Neural cell (in vitro differentiated cells): ENCODE measurements around the gene UCN2. TPM values are rescaled to one million over a fixed set of nuclear protein-coding genes. Genes with fewer than 3 reads are reported as not detected.

Experiments used
- H2AFZ ChIP-seq: fragments of 200-600, 300-800 bp; sonication (generic), shearing (Covaris generic); 2 replicates; pipeline ENCODE4 v1.6.0; 2014; ENCODE audit warnings: low read depth, mild to moderate bottlenecking, antibody characterized with exemption, low read length, moderate library complexity
- H3F3A ChIP-seq: fragments of 200-600 bp; shearing (Covaris generic); 2 replicates; pipeline ENCODE4 v1.6.1; 2016; ENCODE audit warnings: mild to moderate bottlenecking, moderate library complexity, mixed read lengths, antibody characterized with exemption, low read length; ENCODE audit not compliant: insufficient read depth, poor library complexity, severe bottlenecking
- H3K27ac ChIP-seq: fragments of 200-600, 300-800 bp; sonication (generic), shearing (Covaris generic); 2 replicates; pipeline ENCODE4 v1.5.1; 2014; ENCODE audit warnings: mild to moderate bottlenecking, low read length, moderate library complexity
- H3K27me3 ChIP-seq: fragments of 300-800, 200-600 bp; sonication (generic), shearing (Covaris generic); 2 replicates; pipeline ENCODE4 v1.6.0; 2014; ENCODE audit warnings: mild to moderate bottlenecking, low read depth, low read length, moderate library complexity; ENCODE audit not compliant: insufficient read depth
- H3K36me3 ChIP-seq: fragments of 300-800, 200-600 bp; sonication (generic), shearing (Covaris generic); 2 replicates; pipeline ENCODE4 v1.5.1; 2014; ENCODE audit warnings: mild to moderate bottlenecking, antibody characterized with exemption, low read length, moderate library complexity; ENCODE audit not compliant: insufficient read depth
- H3K4me2 ChIP-seq: fragments of 300-800, 200-600 bp; sonication (generic), shearing (Covaris generic); 2 replicates; pipeline ENCODE4 v1.6.0; 2014; ENCODE audit warnings: mild to moderate bottlenecking, low read length
- H3K4me3 ChIP-seq: fragments of 300-800, 200-600 bp; sonication (generic), shearing (Covaris generic); 2 replicates; pipeline ENCODE4 v1.5.1; 2014; ENCODE audit warnings: mild to moderate bottlenecking, low read length, moderate library complexity
- H3K79me2 ChIP-seq: fragments of 200-600 bp; shearing (Covaris generic); replicated peaks from 2 replicates; pipeline ENCODE4 v1.6.0; 2014; ENCODE audit warnings: mild to moderate bottlenecking, low read length, moderate library complexity; ENCODE audit not compliant: insufficient read depth
- H3K9ac ChIP-seq: fragments of 300-800, 200-600 bp; sonication (generic), shearing (Covaris generic); 2 replicates; pipeline ENCODE4 v1.6.1; 2016; ENCODE audit warnings: mild to moderate bottlenecking, low read length, mixed read lengths
- H3K9me2 ChIP-seq: fragments of 200-600 bp; shearing (Covaris generic); 2 replicates; pipeline ENCODE4 v1.6.1; 2016; ENCODE audit warnings: mild to moderate bottlenecking, low read length, mixed read lengths; ENCODE audit not compliant: insufficient read depth
- H3K9me3 ChIP-seq: fragments of 200-600, 300-800 bp; sonication (generic), shearing (Covaris generic); 2 replicates; pipeline ENCODE4 v1.6.1; 2016; ENCODE audit warnings: mild to moderate bottlenecking, mixed run types, low read length, moderate library complexity, mixed read lengths
- H4K20me1 ChIP-seq: fragments of 200-600 bp; shearing (Covaris generic); 2 replicates; pipeline ENCODE4 v1.6.1; 2016; ENCODE audit warnings: mild to moderate bottlenecking, mixed run types; ENCODE audit not compliant: insufficient read depth
- CTCF ChIP-seq: fragments of 450-650 bp; IDR thresholded peaks from 2 replicates; pipeline ENCODE4 v1.5.1; 2014; ENCODE audit warnings: antibody characterized with exemption, mild to moderate bottlenecking, moderate library complexity; ENCODE audit not compliant: poor library complexity, severe bottlenecking
- EP300 ChIP-seq: fragments of 450-650 bp; conservative IDR thresholded peaks from 2 replicates; pipeline ENCODE4 v1.6.1; 2014; ENCODE audit warnings: antibody characterized with exemption, mild to moderate bottlenecking, moderate library complexity; ENCODE audit not compliant: poor library complexity, severe bottlenecking
- EZH2 ChIP-seq: fragments of 200-600, 300-800 bp; shearing (Covaris generic), sonication (generic); IDR thresholded peaks from 2 replicates; pipeline ENCODE4 v1.6.1; 2014; ENCODE audit warnings: antibody characterized with exemption, low read length, borderline replicate concordance, mild to moderate bottlenecking; ENCODE audit not compliant: insufficient read depth, poor library complexity, severe bottlenecking
- MXI1 ChIP-seq: fragments of 450-650 bp; conservative IDR thresholded peaks from 2 replicates; pipeline ENCODE4 v1.6.1; 2014; ENCODE audit warnings: antibody characterized with exemption, mild to moderate bottlenecking; ENCODE audit not compliant: poor library complexity, severe bottlenecking
- POLR2AphosphoS5 ChIP-seq: IDR thresholded peaks from 2 replicates; pipeline ENCODE4 v1.6.1; 2012
- RAD21 ChIP-seq: fragments of 450-650 bp; conservative IDR thresholded peaks from 2 replicates; pipeline ENCODE4 v1.6.1; 2014; ENCODE audit warnings: antibody characterized with exemption, mild to moderate bottlenecking, moderate library complexity
- REST ChIP-seq: IDR thresholded peaks from 2 replicates; pipeline ENCODE4 v1.6.1; 2012; ENCODE audit warnings: borderline replicate concordance
- SMC3 ChIP-seq: fragments of 450-650 bp; conservative IDR thresholded peaks from 2 replicates; pipeline ENCODE4 v1.6.1; 2014; ENCODE audit warnings: antibody characterized with exemption, mild to moderate bottlenecking, moderate library complexity; ENCODE audit not compliant: poor library complexity
- TAF1 ChIP-seq: IDR thresholded peaks from 2 replicates; pipeline ENCODE4 v1.6.1; 2012; ENCODE audit warnings: low read depth
- polyA plus RNA-seq: library from polyadenylated mRNA; depleted of rRNA; stranded (reverse); fragments of >200 nt; gene quantifications from 2 replicates; pipeline ENCODE4 v1.2.3, GENCODE V29; 2014

The UCN2 gene
- polyA plus RNA-seq, 1 donor from 2014 or later = 0.68 TPM

GRCh38 chr3:48524970-48525369 is 38.6 kb downstream of the UCN2 start:
- Histone ChIP-seq H2AFZ (no peak overlapping the region), H3K27me3 (no peaks in the 10 kb centered on the region), H3K9me3 (no peaks in the 10 kb centered on the region), H3K9ac (no peak overlapping the region), H3K4me3 (no peak overlapping the region), H3F3A (no peaks in the 10 kb centered on the region), H3K27ac (no peak overlapping the region), H3K79me2 (no peaks in the 10 kb centered on the region), H4K20me1 (no peaks in the 10 kb centered on the region), H3K4me2 (no peak overlapping the region), H3K9me2 (no peaks in the 10 kb centered on the region), H3K36me3 (no peaks in the 10 kb centered on the region)
- no peak for TF ChIP-seq TAF1
- no peak for TF ChIP-seq RAD21
- no peak for TF ChIP-seq CTCF
- TF ChIP-seq SMC3 = no peak
- TF ChIP-seq MXI1 = no peak
- TF ChIP-seq REST = no peak
- no peak for TF ChIP-seq POLR2AphosphoS5
- no peak for TF ChIP-seq EZH2
- TF ChIP-seq EP300 = no peak

GRCh38 chr3:48521635-48522034 is 41.9 kb downstream of the UCN2 start:
- TF ChIP-seq TAF1 (no peak), CTCF (no peak), EP300 (no peak), EZH2 (no peak), RAD21 (no peak), POLR2AphosphoS5 (no peak), REST (no peak), SMC3 (no peak), MXI1 (no peak)
- Histone ChIP-seq H3K36me3 (no peaks in the 10 kb centered on the region), H3K27me3 (no peaks in the 10 kb centered on the region), H3K4me3 (no peak overlapping the region), H3K9ac (no peak overlapping the region), H4K20me1 (no peaks in the 10 kb centered on the region), H3K4me2 (no peak overlapping the region), H3K79me2 (no peaks in the 10 kb centered on the region), H3F3A (no peaks in the 10 kb centered on the region), H3K9me2 (no peaks in the 10 kb centered on the region), H3K9me3 (no peaks in the 10 kb centered on the region), H3K27ac (no peak overlapping the region), H2AFZ (no peak overlapping the region)
